ENCODE data around the gene RUNX2.

The RUNX2 gene

GRCh38 chr6:45587229-45588060 is 259.3 kb downstream of the RUNX2 start:
- ATAC-seq = no peak
- TF ChIP-seq CSDC2 (CRISPR knock-in tag; IDR thresholded peaks at IDR 0.05) (no peak), OSR1 (CRISPR knock-in tag; IDR thresholded peaks at IDR 0.05) (no peak), ISL1 (CRISPR knock-in tag; IDR thresholded peaks at IDR 0.05) (no peak), BACH2 (CRISPR knock-in tag; IDR thresholded peaks at IDR 0.05; ENCODE audit: borderline replicate concordance) (no peak), CSRNP3 (CRISPR knock-in tag; IDR thresholded peaks at IDR 0.05) (no peak), ZNF8 (CRISPR knock-in tag; IDR thresholded peaks at IDR 0.05) (no peak), CREB5 (CRISPR knock-in tag; IDR thresholded peaks at IDR 0.05; ENCODE audit: low read depth) (no peak), ARNTL (CRISPR knock-in tag; IDR thresholded peaks at IDR 0.05; ENCODE audit: borderline replicate concordance, low read depth) (no peak), GLIS3 (CRISPR knock-in tag; IDR thresholded peaks at IDR 0.05) (no peak), TSHZ2 (CRISPR knock-in tag; IDR thresholded peaks at IDR 0.05) (no peak)

GRCh38 chr6:45589367-45589766 is 261.2 kb downstream of the RUNX2 start:
- no peak for ATAC-seq
- TF ChIP-seq ARNTL (CRISPR knock-in tag; IDR thresholded peaks at IDR 0.05; ENCODE audit: borderline replicate concordance, low read depth) (no peak), ZNF8 (CRISPR knock-in tag; IDR thresholded peaks at IDR 0.05) (no peak), PATZ1 (CRISPR knock-in tag; IDR thresholded peaks at IDR 0.05; ENCODE audit: borderline replicate concordance) (no peak), RARB (CRISPR knock-in tag; IDR thresholded peaks at IDR 0.05) (no peak), BACH2 (CRISPR knock-in tag; IDR thresholded peaks at IDR 0.05; ENCODE audit: borderline replicate concordance) (no peak), PPARA (CRISPR knock-in tag; IDR thresholded peaks at IDR 0.05; ENCODE audit: borderline replicate concordance) (no peak), TOX (CRISPR knock-in tag; IDR thresholded peaks at IDR 0.05; ENCODE audit: borderline replicate concordance) (no peak), TCF4 (CRISPR knock-in tag; IDR thresholded peaks at IDR 0.05; ENCODE audit: borderline replicate concordance) (no peak), ESRRG (CRISPR knock-in tag; IDR thresholded peaks at IDR 0.05) (no peak), ZNF565 (CRISPR knock-in tag; conservative IDR thresholded peaks at IDR 0.05; ENCODE audit: low read depth) (no peak), CREB5 (CRISPR knock-in tag; IDR thresholded peaks at IDR 0.05; ENCODE audit: low read depth) (no peak), TSHZ2 (CRISPR knock-in tag; IDR thresholded peaks at IDR 0.05) (no peak), POU6F1 (CRISPR knock-in tag; IDR thresholded peaks at IDR 0.05; ENCODE audit: borderline replicate concordance, low read depth) (no peak), GLIS3 (CRISPR knock-in tag; IDR thresholded peaks at IDR 0.05) (no peak), CSDC2 (CRISPR knock-in tag; IDR thresholded peaks at IDR 0.05) (no peak), ZNF70 (CRISPR knock-in tag; IDR thresholded peaks at IDR 0.05) (no peak)
